Choroid plexus epithelial cell (primary cell): ENCODE results near the gene PHKA2.
A peak's percentile ranks its signal among the peaks of the same experiment; 100 is the strongest.

Source experiments
- DNase-seq: peaks from one replicate; pipeline ENCODE4 v3.0.0-alpha.2; 2010; ENCODE audit warnings: low read depth
- H3K4me3 ChIP-seq: 2 replicates; pipeline ENCODE4 v1.5.1; 2011; ENCODE audit warnings: low read depth, mild to moderate bottlenecking, control low read depth, low read length, moderate library complexity
- CTCF ChIP-seq: conservative IDR thresholded peaks from 2 replicates; pipeline ENCODE4 v1.5.1; 2011; ENCODE audit warnings: low read depth, mild to moderate bottlenecking, control low read depth, inconsistent platforms, low read length, moderate library complexity

Gene PHKA2

GRCh38 chrX:18938710-18939109, 45.2 kb downstream of the PHKA2 start:
- DNase-seq: peak; percentile 24

GRCh38 chrX:18937173-18937572, 46.7 kb downstream of the PHKA2 start:
- DNase-seq: no peak
- H3K4me3 ChIP-seq: no peak overlapping the region
- TF ChIP-seq CTCF: no peak

More at GRCh38 chrX:18938710-18939109, 45.2 kb downstream of the PHKA2 start:
- H3K4me3 ChIP-seq: no peak overlapping the region
- TF ChIP-seq CTCF: no peak

- no peak for DNase-seq
- TF ChIP-seq CTCF: no peak
- no peak overlapping the region for H3K4me3 ChIP-seq
These were observed 48.0 kb downstream of the PHKA2 start for GRCh38 chrX:18935893-18936292.

GRCh38 chrX:18934708-18935107, 49.2 kb downstream of the PHKA2 start:
- no peak for TF ChIP-seq CTCF
- no peak for DNase-seq

DNA sequence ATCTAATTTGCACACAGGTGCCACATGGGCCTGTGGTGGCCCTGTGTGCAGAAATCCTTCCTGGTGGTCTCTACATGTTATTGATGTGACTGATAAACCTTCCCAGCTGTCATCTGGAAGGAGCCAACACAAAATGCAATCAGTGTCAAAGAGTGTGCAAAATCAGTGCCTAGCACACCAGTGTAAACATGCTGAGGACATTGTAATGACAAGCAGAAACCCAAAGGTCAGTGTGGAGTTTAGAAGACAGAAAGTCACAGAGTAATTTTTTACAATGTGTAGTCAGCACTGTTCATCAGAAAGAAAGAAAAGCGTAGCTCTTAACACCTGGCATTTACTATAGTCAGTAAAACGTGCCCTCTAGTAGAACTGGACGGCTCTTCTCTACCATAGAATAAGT, 50.3 kb downstream of the PHKA2 start:
- no peak for TF ChIP-seq CTCF
- no peak for DNase-seq
- H3K4me3 ChIP-seq: no peak overlapping the region

More at GRCh38 chrX:18934708-18935107, 49.2 kb downstream of the PHKA2 start:
- no peak overlapping the region for H3K4me3 ChIP-seq

- no peak overlapping the region for H3K4me3 ChIP-seq
- peak; percentile 51 for DNase-seq
- TF ChIP-seq CTCF: peak; percentile 66
These were observed 51.9 kb downstream of the PHKA2 start for GRCh38 chrX:18931972-18932371.

DNA sequence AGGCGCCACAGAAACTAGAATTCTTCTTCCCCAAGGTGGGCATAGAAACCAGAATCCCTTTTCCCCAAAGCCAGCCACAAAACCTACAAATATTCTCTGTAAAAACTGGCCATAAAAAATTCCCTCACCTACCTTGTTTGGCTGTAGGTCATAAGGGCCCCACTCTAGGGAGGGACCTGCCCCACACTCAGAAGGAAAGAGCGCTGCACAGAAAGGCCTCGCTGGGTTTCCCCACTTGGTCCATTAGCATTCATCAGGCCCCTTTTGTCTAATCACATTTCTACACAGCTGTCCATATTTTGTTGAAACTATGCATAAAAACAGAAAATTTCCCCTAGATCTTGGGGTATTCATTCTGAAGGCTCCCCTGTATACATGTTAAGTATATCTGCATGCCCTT, 54.1 kb downstream of the PHKA2 start:
- TF ChIP-seq CTCF: no peak
- DNase-seq: no peak
- H3K4me3 ChIP-seq: no peak overlapping the region
